GM18873 (cell line): Measurements from ENCODE around the gene RRP1.

ENCODE experiments used
- ATAC-seq: cut with Tn5 transposase; IDR thresholded peaks from one replicate; pipeline ENCODE4 v1.9.1; 2021; ENCODE audit warnings: mild to moderate bottlenecking, moderate library complexity, moderate number of reproducible peaks; ENCODE audit not compliant: unreplicated experiment, low FRiP score

Gene RRP1

GRCh38 chr21:43774163-43774562 is 15.2 kb upstream of the RRP1 start:
- no peak for ATAC-seq

GRCh38 chr21:43775190-43775589 is 14.2 kb upstream of the RRP1 start:
- no peak for ATAC-seq

GRCh38 chr21:43775795-43776430 is 13.5 kb upstream of the RRP1 start, which contains the start of gene CSTB:
Gene CSTB, minus strand, starts transcription at chr21:43776308. Its CDS starts 39 bp downstream, at chr21:43776269.
- ATAC-seq, result peak; percentile 47

- no peak for ATAC-seq
Observed at GRCh38 chr21:43777953-43778352, 11.4 kb upstream of the RRP1 start.

GRCh38 chr21:43778469-43779335 is 10.7 kb upstream of the RRP1 start:
- ATAC-seq, result no peak

GRCh38 chr21:43779660-43780059 is 9.7 kb upstream of the RRP1 start:
- ATAC-seq, result no peak

GRCh38 chr21:43781846-43782245 is 7.5 kb upstream of the RRP1 start:
- ATAC-seq, result no peak

GRCh38 chr21:43782431-43783097 is 6.8 kb upstream of the RRP1 start:
- ATAC-seq, result no peak

- no peak for ATAC-seq
Observed at GRCh38 chr21:43783098-43783700, 6.2 kb upstream of the RRP1 start.

GRCh38 chr21:43785134-43785533 is 4.2 kb upstream of the RRP1 start:
- ATAC-seq, result no peak

GRCh38 chr21:43786300-43786806 is 3.0 kb upstream of the RRP1 start:
- ATAC-seq, result no peak

- ATAC-seq, result no peak
Observed at GRCh38 chr21:43786807-43787440, 2.5 kb upstream of the RRP1 start.

- no peak for ATAC-seq
Observed at GRCh38 chr21:43790010-43790524, 690 bp downstream of the RRP1 start.

GRCh38 chr21:43792406-43792805 is 3.0 kb downstream of the RRP1 start:
- no peak for ATAC-seq

- no peak for ATAC-seq
Observed at GRCh38 chr21:43793243-43793642, 3.9 kb downstream of the RRP1 start.

- no peak for ATAC-seq
Observed at GRCh38 chr21:43794311-43794710, 4.9 kb downstream of the RRP1 start.

- no peak for ATAC-seq
Observed at GRCh38 chr21:43794857-43795256, 5.5 kb downstream of the RRP1 start.

- ATAC-seq, result no peak
Observed at GRCh38 chr21:43797415-43797814, 8.0 kb downstream of the RRP1 start.

- no peak for ATAC-seq
Observed at GRCh38 chr21:43797925-43798715, 8.7 kb downstream of the RRP1 start.
